ENCODE measurements around the gene TMBIM1. TPM values are rescaled to one million over a fixed set of nuclear protein-coding genes. Genes with fewer than 3 reads are reported as not detected.

Gene TMBIM1
- total RNA-seq, 1 donor from 2014 or later, result 111 TPM

GRCh38 chr2:218289639-218290315 lies 2.5 kb downstream of the TMBIM1 start:
- intact Hi-C loops (cut with micrococcal nuclease), result loop anchor here (10.0 kb wide), 1 partner anchor 105 kb away; the partner anchor contains the start of gene CTDSP1
- H3K9me3 ChIP-seq (replicated peaks), result no peaks in the 10 kb centered on the region
- DNase-seq, result no peak
- H3K36me3 ChIP-seq, result no peaks in the 10 kb centered on the region
- peaks cover 93% of the 10 kb centered on the region for H3K4me1 ChIP-seq
- H3K4me3 ChIP-seq, result peak overlapping the region; percentile 93
- H3K27me3 ChIP-seq (ENCODE audit: low read depth), result no peaks in the 10 kb centered on the region
- TF ChIP-seq, protein P1, sequence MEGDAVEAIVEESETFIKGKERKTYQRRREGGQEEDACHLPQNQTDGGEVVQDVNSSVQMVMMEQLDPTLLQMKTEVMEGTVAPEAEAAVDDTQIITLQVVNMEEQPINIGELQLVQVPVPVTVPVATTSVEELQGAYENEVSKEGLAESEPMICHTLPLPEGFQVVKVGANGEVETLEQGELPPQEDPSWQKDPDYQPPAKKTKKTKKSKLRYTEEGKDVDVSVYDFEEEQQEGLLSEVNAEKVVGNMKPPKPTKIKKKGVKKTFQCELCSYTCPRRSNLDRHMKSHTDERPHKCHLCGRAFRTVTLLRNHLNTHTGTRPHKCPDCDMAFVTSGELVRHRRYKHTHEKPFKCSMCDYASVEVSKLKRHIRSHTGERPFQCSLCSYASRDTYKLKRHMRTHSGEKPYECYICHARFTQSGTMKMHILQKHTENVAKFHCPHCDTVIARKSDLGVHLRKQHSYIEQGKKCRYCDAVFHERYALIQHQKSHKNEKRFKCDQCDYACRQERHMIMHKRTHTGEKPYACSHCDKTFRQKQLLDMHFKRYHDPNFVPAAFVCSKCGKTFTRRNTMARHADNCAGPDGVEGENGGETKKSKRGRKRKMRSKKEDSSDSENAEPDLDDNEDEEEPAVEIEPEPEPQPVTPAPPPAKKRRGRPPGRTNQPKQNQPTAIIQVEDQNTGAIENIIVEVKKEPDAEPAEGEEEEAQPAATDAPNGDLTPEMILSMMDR (IDR thresholded peaks at IDR 0.05; ENCODE audit: borderline replicate concordance), result no peak
- H3K27ac ChIP-seq (replicated peaks), result peak overlapping the region; percentile 99

DNA sequence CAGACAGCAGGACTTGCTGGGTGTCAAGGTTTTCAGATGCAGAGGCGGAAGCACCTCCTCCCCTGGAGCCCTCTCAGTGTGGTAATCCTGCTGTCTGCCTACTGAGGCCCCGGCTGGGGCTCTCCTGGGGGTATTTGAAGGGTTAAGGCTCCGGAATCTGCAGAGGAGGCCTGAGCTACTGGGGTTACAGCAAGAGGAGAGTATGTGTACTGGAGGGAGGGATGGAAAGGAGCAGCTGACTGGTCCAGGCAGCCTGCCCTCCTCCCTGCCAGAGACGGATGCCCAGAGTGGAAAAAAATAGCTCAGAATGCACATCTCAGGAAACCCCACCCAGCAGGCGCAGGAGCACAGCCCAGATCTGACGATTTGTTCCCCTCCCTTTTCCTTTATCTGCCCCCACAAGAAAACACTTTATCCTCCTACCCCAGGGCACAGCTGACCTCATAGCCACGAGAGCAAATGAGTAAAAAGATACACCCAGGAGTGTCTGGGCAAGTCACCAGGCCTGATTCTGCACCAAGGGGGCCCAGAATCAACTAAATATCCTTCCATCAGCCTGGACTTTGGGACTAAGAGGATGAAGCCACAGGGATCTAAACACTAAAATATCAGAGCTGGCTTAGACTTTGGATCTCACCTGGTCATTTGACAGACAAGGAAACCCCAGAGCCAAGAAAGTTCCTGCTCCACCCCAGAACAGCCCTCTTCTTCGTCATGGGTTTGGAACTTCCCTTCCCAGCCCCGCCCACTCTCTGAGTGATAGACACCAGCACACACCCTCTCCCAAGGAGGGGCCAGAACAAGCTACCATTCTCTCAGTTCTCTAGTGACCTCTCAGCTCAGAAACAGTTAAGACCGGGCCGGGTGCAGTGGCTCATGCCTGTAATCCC lies 5.5 kb downstream of the TMBIM1 start:
- H3K9me3 ChIP-seq (replicated peaks), result no peaks in the 10 kb centered on the region
- peak; percentile 89 for DNase-seq
- peak overlapping the region; percentile 74 for H3K4me3 ChIP-seq
- peaks cover 99% of the 10 kb centered on the region for H3K4me1 ChIP-seq
- peaks cover 10% of the 10 kb centered on the region for H3K36me3 ChIP-seq
- TF ChIP-seq, protein P1 (IDR thresholded peaks at IDR 0.05; ENCODE audit: borderline replicate concordance), result no peak
- H3K27me3 ChIP-seq (ENCODE audit: low read depth), result no peaks in the 10 kb centered on the region
- H3K27ac ChIP-seq (replicated peaks), result peak overlapping the region; percentile 99
- intact Hi-C loops (cut with micrococcal nuclease), result no loop called here

DNA sequence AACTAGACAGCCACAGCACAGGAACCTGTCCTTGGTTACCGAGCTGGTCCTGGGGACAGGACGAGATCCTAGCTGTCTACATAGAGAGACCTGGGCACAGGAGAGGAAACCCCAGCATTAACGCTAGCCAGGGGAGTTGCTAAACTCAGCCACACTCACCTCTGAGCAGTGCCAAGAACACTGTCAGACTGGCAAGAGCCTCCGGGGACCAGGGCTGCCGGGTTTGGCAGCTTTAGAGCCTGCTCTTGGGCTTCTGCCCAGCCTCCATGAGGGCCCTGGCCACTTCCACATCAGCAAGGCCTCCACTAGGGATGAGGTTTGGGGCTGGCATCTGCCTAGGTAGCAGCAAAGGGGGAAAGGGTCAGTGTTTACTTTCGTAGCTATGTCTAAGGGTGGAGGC lies 6.7 kb downstream of the TMBIM1 start:
- Histone ChIP-seq H3K36me3 (peaks cover 22% of the 10 kb centered on the region), H3K9me3 (replicated peaks) (no peaks in the 10 kb centered on the region), H3K27me3 (ENCODE audit: low read depth) (no peaks in the 10 kb centered on the region), H3K4me1 (peaks cover 99% of the 10 kb centered on the region), H3K4me3 (peak overlapping the region; percentile 74), H3K27ac (replicated peaks) (peak overlapping the region; percentile 99)
- TF ChIP-seq, protein P1 (IDR thresholded peaks at IDR 0.05; ENCODE audit: borderline replicate concordance), result no peak
- peak; percentile 75 for DNase-seq
- intact Hi-C loops (cut with micrococcal nuclease), result no loop called here

GRCh38 chr2:218284106-218284811 lies 8.0 kb downstream of the TMBIM1 start:
- no peak for DNase-seq
- TF ChIP-seq, protein P1 (IDR thresholded peaks at IDR 0.05; ENCODE audit: borderline replicate concordance), result no peak
- peaks cover 34% of the 10 kb centered on the region for H3K36me3 ChIP-seq
- H3K9me3 ChIP-seq (replicated peaks), result no peaks in the 10 kb centered on the region
- peak overlapping the region; percentile 3 for H3K4me3 ChIP-seq
- no peaks in the 10 kb centered on the region for H3K27me3 ChIP-seq (ENCODE audit: low read depth)
- peak overlapping the region; percentile 99 for H3K27ac ChIP-seq (replicated peaks)
- H3K4me1 ChIP-seq, result peaks cover 86% of the 10 kb centered on the region
- intact Hi-C loops (cut with micrococcal nuclease), result no loop called here
